ENCODE results near the gene RHOH. TPM values are rescaled to one million over a fixed set of nuclear protein-coding genes. Genes with fewer than 3 reads are reported as not detected.
A peak's percentile ranks its signal among the peaks of the same experiment; 100 is the strongest.

RHOH gene
- total RNA-seq, 2 donors from 2014 or later = 2.9 to 7.9 TPM

- 66 to 71% methylated on average over 3 of the region's 3 CpGs for WGBS, 2 donors
- Histone ChIP-seq H3K4me1 (no peaks in the 10 kb centered on the region), H3K27me3 (no peaks in the 10 kb centered on the region), H3K36me3 (replicated peaks in 1 of 2; ENCODE audit: insufficient read depth in 1 of 2, low read depth in 2 of 2) (no peaks in the 10 kb centered on the region), H3K4me3 (no peak overlapping the region), H3K27ac (no peak overlapping the region), H3K9me3 (no peaks in the 10 kb centered on the region)
- DNase-seq = no peak
- ATAC-seq = peak; percentile 50
- intact Hi-C loops (cut with DNase I) = no loop called here
- TF ChIP-seq CTCF (IDR thresholded peaks at IDR 0.05) (no peak), POLR2A (IDR thresholded peaks at IDR 0.05) (no peak)
These were observed 58.8 kb downstream of the RHOH start for GRCh38 chr4:40255393-40256281.

- Histone ChIP-seq H3K36me3 (replicated peaks in 1 of 2; ENCODE audit: insufficient read depth in 1 of 2, low read depth in 2 of 2) (no peaks in the 10 kb centered on the region), H3K27me3 (no peaks in the 10 kb centered on the region), H3K4me1 (no peaks in the 10 kb centered on the region), H3K4me3 (no peak overlapping the region), H3K27ac (no peak overlapping the region), H3K9me3 (no peaks in the 10 kb centered on the region)
- intact Hi-C loops (cut with DNase I) = no loop called here
- no peak for TF ChIP-seq CTCF (IDR thresholded peaks at IDR 0.05)
- TF ChIP-seq POLR2A (IDR thresholded peaks at IDR 0.05) = no peak
- DNase-seq = no peak
- 69 to 83% methylated on average over 3 to 5 of the region's 5 CpGs for WGBS, 2 donors
- ATAC-seq = no peak
These were observed 59.5 kb downstream of the RHOH start for GRCh38 chr4:40256329-40256728.

DNA sequence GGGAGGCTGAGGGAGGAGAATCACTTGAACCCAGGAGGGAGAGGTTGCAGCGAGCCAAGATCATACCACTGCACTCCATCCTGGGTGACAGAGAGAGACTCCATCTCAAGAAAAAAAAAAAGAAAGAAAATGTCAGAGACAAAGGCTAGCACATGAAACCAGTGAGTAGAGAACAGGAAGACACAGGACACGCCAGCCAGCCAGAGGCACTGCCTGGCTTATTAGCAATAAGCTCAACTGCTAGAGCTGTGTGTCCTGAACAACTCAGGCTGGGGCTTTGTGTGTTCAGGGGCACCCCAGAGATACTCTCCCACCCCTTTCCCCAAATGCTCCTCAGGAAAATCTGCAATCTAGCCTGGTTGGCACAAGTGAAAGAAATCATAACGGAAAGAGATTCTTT lies 60.0 kb downstream of the RHOH start:
- intact Hi-C loops (cut with DNase I) = no loop called here
- DNase-seq (no peak), ATAC-seq (no peak)
- Histone ChIP-seq H3K36me3 (replicated peaks in 1 of 2; ENCODE audit: insufficient read depth in 1 of 2, low read depth in 2 of 2) (no peaks in the 10 kb centered on the region), H3K27me3 (no peaks in the 10 kb centered on the region), H3K9me3 (no peaks in the 10 kb centered on the region), H3K4me3 (no peak overlapping the region), H3K27ac (no peak overlapping the region), H3K4me1 (no peaks in the 10 kb centered on the region)
- 89 to 93% methylated on average over 3 of the region's 3 CpGs for WGBS, 2 donors
- TF ChIP-seq CTCF (IDR thresholded peaks at IDR 0.05) (no peak), POLR2A (IDR thresholded peaks at IDR 0.05) (no peak)

DNA sequence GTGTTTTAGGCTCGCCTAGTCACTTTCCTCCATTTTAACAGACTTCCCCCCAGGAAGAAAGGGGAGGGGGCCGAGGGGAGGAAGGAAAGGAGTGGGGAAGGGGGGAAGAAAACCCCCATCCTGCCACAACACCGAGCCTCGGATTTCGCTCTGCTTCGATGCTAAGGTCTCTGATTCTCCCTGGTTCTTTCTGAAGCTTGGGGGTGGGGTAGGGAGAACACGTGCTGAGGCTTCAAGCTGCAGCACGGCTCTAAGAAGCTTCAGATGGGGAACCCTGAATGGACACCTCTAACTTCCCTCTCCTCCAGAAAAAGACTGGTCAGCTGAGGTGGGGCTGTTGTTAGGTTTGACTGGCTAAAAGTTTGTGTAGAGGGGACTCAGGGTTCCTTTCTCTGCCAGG lies 61.8 kb downstream of the RHOH start:
- DNase-seq = no peak
- H3K9me3 ChIP-seq = no peaks in the 10 kb centered on the region
- no peak overlapping the region for H3K27ac ChIP-seq
- no peak for TF ChIP-seq POLR2A (IDR thresholded peaks at IDR 0.05)
- no peak for TF ChIP-seq CTCF (IDR thresholded peaks at IDR 0.05)
- WGBS, 2 donors = 49 to 72% methylated on average over 7 to 8 of the region's 8 CpGs
- H3K36me3 ChIP-seq (replicated peaks in 1 of 2; ENCODE audit: insufficient read depth in 1 of 2, low read depth in 2 of 2) = no peaks in the 10 kb centered on the region
- H3K4me3 ChIP-seq = no peak overlapping the region
- no peaks in the 10 kb centered on the region for H3K4me1 ChIP-seq
- H3K27me3 ChIP-seq = no peaks in the 10 kb centered on the region
- ATAC-seq = no peak
- intact Hi-C loops (cut with DNase I) = no loop called here
